AG04449 (cell line): ENCODE measurements around the gene ZSCAN10.
A peak's percentile ranks its signal among the peaks of the same experiment; 100 is the strongest.

Source experiments
- CTCF ChIA-PET: fragments of 350-600 bp; formaldehyde crosslinking; extraction: SDS; loops from one replicate; lab custom pipeline; 2021; ENCODE audit warnings: antibody characterized with exemption; lab: Yijun Ruan, JAX
- POLR2A ChIA-PET: fragments of 400-600, 350-600 bp; formaldehyde crosslinking; extraction: SDS; loops from one replicate; lab custom pipeline; 2020; ENCODE audit warnings: antibody characterized with exemption, inconsistent platforms; lab: Yijun Ruan, JAX
- DNase-seq: peaks from one replicate; pipeline ENCODE4 v3.0.0-alpha.2; 2010; ENCODE audit warnings: low read depth, low spot score
- H3K4me3 ChIP-seq: 2 replicates; pipeline ENCODE4 v1.5.1; 2011; ENCODE audit warnings: low read depth, mild to moderate bottlenecking, control low read depth, low read length
- CTCF ChIP-seq: IDR thresholded peaks from one replicate; pipeline ENCODE4 v1.5.1; 2011; ENCODE audit warnings: mild to moderate bottlenecking, moderate library complexity, low read length, control low read depth, inconsistent platforms; ENCODE audit not compliant: insufficient read depth; ENCODE audit errors: missing control alignments

The ZSCAN10 gene

DNA sequence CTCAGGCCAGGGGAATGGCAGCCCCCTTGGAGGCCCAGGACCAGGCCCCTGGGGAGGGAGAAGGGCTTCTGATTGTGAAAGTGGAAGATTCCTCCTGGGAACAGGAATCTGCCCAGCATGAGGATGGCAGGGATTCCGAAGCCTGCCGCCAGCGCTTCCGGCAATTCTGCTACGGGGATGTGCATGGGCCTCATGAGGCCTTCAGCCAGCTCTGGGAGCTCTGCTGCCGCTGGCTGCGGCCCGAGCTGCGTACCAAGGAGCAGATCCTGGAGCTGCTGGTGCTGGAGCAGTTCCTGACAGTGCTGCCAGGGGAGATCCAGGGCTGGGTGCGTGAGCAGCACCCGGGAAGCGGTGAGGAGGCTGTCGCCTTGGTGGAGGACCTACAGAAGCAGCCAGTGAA is 38.2 kb upstream of the ZSCAN10 start:
- POLR2A ChIA-PET, result no interaction called here
- no peak overlapping the region for H3K4me3 ChIP-seq
- no peak for TF ChIP-seq CTCF
- CTCF ChIA-PET, result interaction anchor here (1.4 to 14.9 kb wide), 3 partner anchors 9 to 106 kb away, joined by 6 to 206 read pairs (median 24); no protein-coding TSS in a partner anchor
- no peak for DNase-seq

DNA sequence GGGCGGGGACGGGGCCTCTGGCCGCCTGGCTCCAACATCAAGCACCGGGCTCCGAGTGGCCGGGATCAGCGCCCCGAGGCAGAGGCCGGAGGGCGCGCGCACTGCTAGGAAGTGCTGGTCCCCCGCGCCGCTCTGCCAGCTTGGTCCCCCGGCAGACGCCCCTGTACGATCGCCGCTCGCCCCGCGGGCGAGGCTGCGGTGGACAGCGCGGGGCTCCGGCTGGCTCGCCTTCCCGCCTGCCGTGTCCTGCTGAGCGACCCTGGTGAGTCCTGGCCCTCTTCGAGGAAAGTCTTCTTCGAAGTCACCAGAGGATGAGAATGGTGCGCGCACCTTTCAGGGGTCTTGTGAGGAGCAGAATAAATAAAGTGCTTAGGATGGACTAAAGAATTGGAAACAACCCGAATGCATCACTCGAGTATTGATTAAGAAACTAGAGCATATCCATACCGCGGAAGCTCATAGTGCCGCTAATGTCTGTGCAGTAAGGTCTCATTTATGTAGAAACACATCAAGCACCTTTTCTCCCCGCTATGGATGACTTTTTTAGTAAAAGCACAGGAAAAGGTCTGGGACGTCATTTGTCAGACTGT is 36.1 kb upstream of the ZSCAN10 start:
- peak overlapping the region; percentile 86 for H3K4me3 ChIP-seq
- no peak for DNase-seq
- ChIA-PET POLR2A (interaction anchor here (0.8 to 2.1 kb wide), 11 partner anchors 8 to 115 kb away, joined by 3 to 10 read pairs (median 4); partner anchors contain the start of genes HCFC1R1 and THOC6), CTCF (interaction anchor here (0.9 to 14.9 kb wide), 10 partner anchors 10 to 107 kb away, joined by 3 to 206 read pairs (median 4); no protein-coding TSS in a partner anchor)
- no peak for TF ChIP-seq CTCF

DNA sequence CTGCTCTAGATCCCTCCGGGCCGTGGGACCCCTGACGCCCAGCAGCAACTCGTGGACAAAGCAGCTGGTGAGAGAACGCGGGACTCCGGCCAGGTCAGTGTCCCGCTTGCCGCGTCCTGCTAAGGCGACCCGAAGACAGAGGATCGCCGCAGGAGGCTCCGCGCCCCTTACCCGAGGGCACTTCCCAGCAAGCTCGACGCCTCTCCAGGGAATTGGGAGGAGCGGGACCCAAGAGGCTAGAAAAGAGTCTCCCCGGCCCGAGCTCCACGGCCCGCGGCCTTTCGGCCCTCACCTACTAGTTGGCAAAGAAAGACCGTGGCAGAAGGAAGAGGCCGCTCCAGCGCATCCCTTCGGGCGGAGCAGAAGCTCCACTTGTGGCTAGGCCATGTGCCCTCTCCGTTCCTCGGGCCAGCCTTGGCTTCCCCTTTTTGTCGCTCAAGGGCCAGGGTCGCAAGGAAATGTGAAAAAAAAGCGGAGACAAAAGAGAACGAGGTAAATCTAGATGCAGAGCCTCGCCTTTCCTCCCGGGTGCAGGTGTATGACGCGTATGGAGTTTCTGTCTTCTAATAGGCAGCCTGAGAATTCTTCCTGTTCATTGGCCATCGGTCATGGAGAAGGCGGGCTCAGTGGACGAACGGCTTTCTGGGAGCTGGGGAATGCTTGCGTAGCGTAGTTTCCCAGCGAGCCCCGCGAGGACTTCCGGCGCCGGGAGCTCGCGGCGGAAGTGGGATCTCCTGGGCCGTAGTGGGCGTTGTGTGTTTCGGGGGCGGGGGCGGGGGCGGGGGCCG is 35.4 kb upstream of the ZSCAN10 start, which contains the start of gene ZNF213:
Gene ZNF213, plus strand, starts transcription at position 692 of the 788 bp plus-strand sequence. CDS start 2,252 bp downstream, outside the sequence.
- DNase-seq, result peak; percentile 87
- TF ChIP-seq CTCF, result no peak
- ChIA-PET CTCF (interaction anchor here (0.9 to 14.9 kb wide), 14 partner anchors 9 to 106 kb away, joined by 3 to 206 read pairs (median 4); no protein-coding TSS in a partner anchor), POLR2A (interaction anchor here (0.8 to 2.1 kb wide), 11 partner anchors 9 to 114 kb away, joined by 3 to 10 read pairs (median 4); partner anchors contain the start of genes HCFC1R1 and THOC6)
- peak within 1 kb of the TSS; percentile 95 for H3K4me3 ChIP-seq

- ChIA-PET CTCF (interaction anchor here (0.9 to 14.9 kb wide), 11 partner anchors 9 to 106 kb away, joined by 3 to 206 read pairs (median 4); no protein-coding TSS in a partner anchor), POLR2A (interaction anchor here (1.4 to 2.1 kb wide), 4 partner anchors 9 to 110 kb away, joined by 3 to 10 read pairs (median 6); partner anchors contain the start of genes HCFC1R1 and THOC6)
- DNase-seq, result no peak
- no peak for TF ChIP-seq CTCF
- H3K4me3 ChIP-seq, result peak overlapping the region; percentile 95
These were observed 34.8 kb upstream of the ZSCAN10 start for GRCh38 chr16:3133844-3134243.

DNA sequence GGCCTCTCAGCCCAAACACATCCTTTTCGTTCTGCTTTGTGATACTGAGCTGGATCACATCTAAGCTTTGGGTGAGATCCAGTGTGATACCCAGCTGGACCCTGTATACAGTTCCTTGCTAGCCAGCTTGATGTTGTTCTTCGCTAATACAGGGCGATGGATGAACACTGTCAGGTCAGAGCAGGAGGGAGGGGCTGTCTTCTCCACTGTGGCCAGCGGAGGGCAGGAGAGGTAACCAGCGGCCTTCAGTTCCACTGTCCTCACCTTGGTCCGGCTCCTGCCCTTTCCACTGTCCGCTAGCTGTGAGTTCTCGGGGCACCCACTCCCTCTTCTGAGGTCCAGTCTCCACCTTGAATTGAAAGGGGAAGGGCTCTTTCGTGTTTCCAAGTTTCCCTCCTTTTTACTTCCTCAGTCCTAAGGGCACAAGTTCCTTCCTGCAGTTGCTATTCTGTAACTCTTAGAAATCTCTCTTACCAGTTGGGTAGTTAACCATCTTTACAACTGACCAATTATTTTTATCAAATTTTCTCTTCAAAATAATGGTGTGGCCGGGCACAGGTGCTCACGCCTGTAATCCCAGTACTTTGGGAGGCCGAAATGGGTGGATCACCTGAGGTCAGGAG is 32.8 kb upstream of the ZSCAN10 start:
- no peak overlapping the region for H3K4me3 ChIP-seq
- ChIA-PET POLR2A (no interaction called here), CTCF (interaction anchor here (0.6 to 14.9 kb wide), 20 partner anchors 9 to 101 kb away, joined by 3 to 206 read pairs (median 6); partner anchors contain the start of genes IL32, ZNF205 and ZSCAN10)
- DNase-seq, result no peak
- peak; percentile 75 for TF ChIP-seq CTCF
